ENCODE measurements around the gene CYTL1. TPM values are rescaled to one million over a fixed set of nuclear protein-coding genes. Genes with fewer than 3 reads are reported as not detected.

Gene CYTL1
- polyA plus RNA-seq, 1 experiment = not detected

DNA sequence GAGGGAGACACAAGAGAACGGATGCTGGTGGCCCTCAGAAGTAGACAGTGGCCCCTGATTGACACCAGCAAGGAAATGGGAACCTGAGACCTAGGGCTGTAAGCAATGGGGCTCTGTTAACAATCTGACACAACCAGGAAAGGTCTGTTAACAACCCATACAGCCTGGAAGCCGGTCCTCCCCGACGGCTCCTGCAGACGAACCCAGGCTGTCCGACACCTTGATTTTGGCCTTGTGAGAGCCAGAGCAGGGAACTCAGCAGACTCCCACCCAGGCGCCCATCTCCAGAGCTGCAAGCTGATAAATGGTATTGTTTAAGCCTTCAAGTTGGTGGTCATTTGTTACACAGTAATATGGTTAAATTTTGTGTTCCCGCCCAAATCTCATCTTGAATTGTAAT is 10.2 kb upstream of the CYTL1 start:
- ChIA-PET CTCF (no interaction called here), POLR2A (no interaction called here)

GRCh38 chr4:5028480-5028879 is 9.2 kb upstream of the CYTL1 start:
- H3K27me3 ChIP-seq (ENCODE audit: control insufficient read depth, insufficient read depth, low read length) = peaks cover 13% of the 10 kb centered on the region
- TF ChIP-seq CTCF (IDR thresholded peaks at IDR 0.05; ENCODE audit: insufficient read depth, low read depth, low read length) = no peak
- no peak overlapping the region for H3K4me3 ChIP-seq (ENCODE audit: low read depth, low read length)
- CTCF ChIA-PET = interaction anchor here (1.5 kb wide), 1 partner anchor 11 kb away, joined by 3 read pairs; no protein-coding TSS in a partner anchor
- POLR2A ChIA-PET = no interaction called here
- no peaks in the 10 kb centered on the region for H3K36me3 ChIP-seq (ENCODE audit: control insufficient read depth, insufficient read depth, low read length)
- no peak for DNase-seq (ENCODE audit: low read depth)

More for the DNA sequence above, 10.2 kb upstream of the CYTL1 start:
- TF ChIP-seq CTCF (IDR thresholded peaks at IDR 0.05; ENCODE audit: insufficient read depth, low read depth, low read length) = no peak
- no peak for DNase-seq (ENCODE audit: low read depth)
- no peaks in the 10 kb centered on the region for H3K36me3 ChIP-seq (ENCODE audit: control insufficient read depth, insufficient read depth, low read length)
- H3K27me3 ChIP-seq (ENCODE audit: control insufficient read depth, insufficient read depth, low read length) = peaks cover 12% of the 10 kb centered on the region
- no peak overlapping the region for H3K4me3 ChIP-seq (ENCODE audit: low read depth, low read length)

DNA sequence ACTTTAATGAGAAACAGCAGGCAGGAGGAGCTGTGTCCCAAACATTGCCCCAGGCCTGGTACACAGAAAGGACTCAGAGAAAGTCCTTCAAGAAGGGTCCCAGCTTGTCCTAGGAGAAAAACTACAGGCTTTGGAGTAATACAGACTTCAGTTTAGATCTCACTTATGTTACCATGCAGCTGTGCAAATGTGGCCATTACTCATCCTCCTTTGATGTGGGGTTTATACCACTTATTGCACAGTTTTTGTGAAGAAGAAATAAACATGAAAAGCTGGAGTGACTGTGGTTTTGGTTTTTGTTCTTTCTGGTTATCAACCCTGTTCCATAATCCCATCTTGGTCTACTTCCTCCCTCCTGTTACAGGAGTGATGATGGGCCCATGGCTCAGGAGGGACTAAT is 8.1 kb upstream of the CYTL1 start:
- POLR2A ChIA-PET = no interaction called here
- Histone ChIP-seq H3K27me3 (ENCODE audit: control insufficient read depth, insufficient read depth, low read length) (peaks cover 13% of the 10 kb centered on the region), H3K36me3 (ENCODE audit: control insufficient read depth, insufficient read depth, low read length) (no peaks in the 10 kb centered on the region), H3K4me3 (ENCODE audit: low read depth, low read length) (no peak overlapping the region)
- CTCF ChIA-PET = interaction anchor here (1.5 kb wide), 1 partner anchor 10 kb away, joined by 3 read pairs; no protein-coding TSS in a partner anchor
- DNase-seq (ENCODE audit: low read depth) = no peak
- no peak for TF ChIP-seq CTCF (IDR thresholded peaks at IDR 0.05; ENCODE audit: insufficient read depth, low read depth, low read length)

GRCh38 chr4:5026371-5026770 is 7.1 kb upstream of the CYTL1 start:
- no peak for DNase-seq (ENCODE audit: low read depth)
- ChIA-PET POLR2A (no interaction called here), CTCF (no interaction called here)
- Histone ChIP-seq H3K4me3 (ENCODE audit: low read depth, low read length) (no peak overlapping the region), H3K36me3 (ENCODE audit: control insufficient read depth, insufficient read depth, low read length) (no peaks in the 10 kb centered on the region), H3K27me3 (ENCODE audit: control insufficient read depth, insufficient read depth, low read length) (peaks cover 17% of the 10 kb centered on the region)
- TF ChIP-seq CTCF (IDR thresholded peaks at IDR 0.05; ENCODE audit: insufficient read depth, low read depth, low read length) = no peak

- no peak for TF ChIP-seq CTCF (IDR thresholded peaks at IDR 0.05; ENCODE audit: insufficient read depth, low read depth, low read length)
- no peak for DNase-seq (ENCODE audit: low read depth)
- H3K27me3 ChIP-seq (ENCODE audit: control insufficient read depth, insufficient read depth, low read length) = peaks cover 17% of the 10 kb centered on the region
- ChIA-PET CTCF (no interaction called here), POLR2A (no interaction called here)
- no peak overlapping the region for H3K4me3 ChIP-seq (ENCODE audit: low read depth, low read length)
- no peaks in the 10 kb centered on the region for H3K36me3 ChIP-seq (ENCODE audit: control insufficient read depth, insufficient read depth, low read length)
These were observed 5.4 kb upstream of the CYTL1 start for GRCh38 chr4:5024673-5025072.
